Body of pancreas (tissue), 4 donors: ENCODE results near the gene ATP9B. TPM values are rescaled to one million over a fixed set of nuclear protein-coding genes. Genes with fewer than 3 reads are reported as not detected.

ENCODE experiments used
- ATAC-seq: fragments of 150-250 bp; one replicate; pipeline ENCODE4 v1.9.1; 2016
- DNase-seq, 4 donors: peaks; one replicate each; pipeline ENCODE4 v3.0.0-alpha.2; 2019
- H3K27ac ChIP-seq, 4 donors: fragments of 200-600 bp; sonication (generic); 1 replicate in 3 of 4; 2 replicates in 1 of 4; pipeline versions ENCODE4 v1.5.1 to v1.6.1; 2016 to 2019; ENCODE audit warnings: mild to moderate bottlenecking in 1 of 4, mixed read lengths in 1 of 4, moderate library complexity in 1 of 4
- H3K27me3 ChIP-seq, 2 donors: fragments of 200-600 bp; sonication (generic); one replicate each; pipeline ENCODE4 v1.6.0; 2016; ENCODE audit warnings: mild to moderate bottlenecking in 1 of 2
- H3K36me3 ChIP-seq, 2 donors: fragments of 200-600 bp; sonication (generic); replicated peaks in 1 of 2; 2 replicates each; pipeline ENCODE4 v1.5.1; 2016; ENCODE audit warnings: low read depth in 2 of 2; ENCODE audit not compliant: insufficient read depth in 1 of 2
- H3K4me1 ChIP-seq: fragments of 200-600 bp; sonication (generic); one replicate; pipeline ENCODE4 v1.6.0; 2016
- H3K4me3 ChIP-seq, 2 donors: fragments of 200-600 bp; sonication (generic); 1 replicate in 1 of 2; 2 replicates in 1 of 2; pipeline ENCODE4 v1.5.1; 2016 to 2019
- H3K9me3 ChIP-seq, 3 donors: fragments of 200-600 bp; sonication (generic); 1 replicate in 2 of 3; 2 replicates in 1 of 3; pipeline ENCODE4 v1.5.1; 2016
- POLR2A ChIP-seq, 3 donors: fragments of 450-650 bp; IDR thresholded peaks; one replicate each; pipeline ENCODE4 v1.6.1; 2016; ENCODE audit warnings: antibody characterized with exemption in 3 of 3, mild to moderate bottlenecking in 2 of 3
- WGBS, 2 donors: methylation state at CpG; one replicate each; pipeline ENCODE4 v1.1.5; 2017; 5-methylcytosine and 5-hydroxymethylcytosine counted together
- intact Hi-C: fragments of 100-400 bp; cut with DNase I; formaldehyde crosslinking; loops from one replicate; pipeline ENCODE4 v1.15.1; 2023
- total RNA-seq, 2 donors: library from RNA; depleted of rRNA; stranded (reverse); fragments of >200 nt; gene quantifications; one replicate each; pipeline ENCODE4 v1.1.0, GENCODE V29; 2016
- TF ChIP-seq, protein P1 (sequence below), 7 experiments: fragments of 450-650 bp in 4 of 7; fragments of 200-600 bp in 3 of 7; sonication (generic) in 3 of 7; IDR thresholded peaks; one replicate each; pipeline ENCODE4 v1.5.1; 2016 to 2019; ENCODE audit warnings: antibody characterized with exemption in 7 of 7

Gene ATP9B
- total RNA-seq, 2 donors from 2014 or later: 19.7 to 21.1 TPM

DNA sequence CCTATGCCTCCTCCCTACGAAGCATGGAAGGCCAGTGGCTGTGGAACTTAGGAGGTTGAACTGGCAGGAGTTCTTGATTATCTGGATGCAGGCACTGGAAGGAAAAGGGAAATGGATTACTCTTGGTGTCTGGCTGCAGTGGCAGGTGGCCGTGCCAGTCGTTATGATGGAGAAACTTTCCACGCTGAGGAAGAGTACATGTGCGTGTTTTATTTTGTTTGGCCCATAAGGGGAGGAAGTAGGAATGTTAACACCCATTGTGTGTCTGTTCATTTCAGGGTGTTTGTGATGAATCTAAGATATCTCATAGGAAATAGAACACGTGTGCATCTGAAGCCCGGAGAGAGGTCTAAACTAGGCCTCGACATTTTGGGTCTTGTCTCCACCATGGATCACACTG lies 203.7 kb downstream of the ATP9B start:
- H3K9me3 ChIP-seq: no peaks in the 10 kb centered on the region
- 90% methylated on average over 8 of the region's 8 CpGs for WGBS, 2 donors
- H3K27me3 ChIP-seq: no peaks in the 10 kb centered on the region
- no peak overlapping the region for H3K27ac ChIP-seq
- no peaks in the 10 kb centered on the region for H3K4me1 ChIP-seq
- ATAC-seq (no peak), DNase-seq (no peak)
- intact Hi-C loops: no loop called here
- H3K36me3 ChIP-seq: no peaks in the 10 kb centered on the region
- no peak overlapping the region for H3K4me3 ChIP-seq
- TF ChIP-seq, protein P1, sequence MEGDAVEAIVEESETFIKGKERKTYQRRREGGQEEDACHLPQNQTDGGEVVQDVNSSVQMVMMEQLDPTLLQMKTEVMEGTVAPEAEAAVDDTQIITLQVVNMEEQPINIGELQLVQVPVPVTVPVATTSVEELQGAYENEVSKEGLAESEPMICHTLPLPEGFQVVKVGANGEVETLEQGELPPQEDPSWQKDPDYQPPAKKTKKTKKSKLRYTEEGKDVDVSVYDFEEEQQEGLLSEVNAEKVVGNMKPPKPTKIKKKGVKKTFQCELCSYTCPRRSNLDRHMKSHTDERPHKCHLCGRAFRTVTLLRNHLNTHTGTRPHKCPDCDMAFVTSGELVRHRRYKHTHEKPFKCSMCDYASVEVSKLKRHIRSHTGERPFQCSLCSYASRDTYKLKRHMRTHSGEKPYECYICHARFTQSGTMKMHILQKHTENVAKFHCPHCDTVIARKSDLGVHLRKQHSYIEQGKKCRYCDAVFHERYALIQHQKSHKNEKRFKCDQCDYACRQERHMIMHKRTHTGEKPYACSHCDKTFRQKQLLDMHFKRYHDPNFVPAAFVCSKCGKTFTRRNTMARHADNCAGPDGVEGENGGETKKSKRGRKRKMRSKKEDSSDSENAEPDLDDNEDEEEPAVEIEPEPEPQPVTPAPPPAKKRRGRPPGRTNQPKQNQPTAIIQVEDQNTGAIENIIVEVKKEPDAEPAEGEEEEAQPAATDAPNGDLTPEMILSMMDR (IDR thresholded peaks at IDR 0.05): no peak
- no peak for TF ChIP-seq POLR2A (IDR thresholded peaks at IDR 0.05)

DNA sequence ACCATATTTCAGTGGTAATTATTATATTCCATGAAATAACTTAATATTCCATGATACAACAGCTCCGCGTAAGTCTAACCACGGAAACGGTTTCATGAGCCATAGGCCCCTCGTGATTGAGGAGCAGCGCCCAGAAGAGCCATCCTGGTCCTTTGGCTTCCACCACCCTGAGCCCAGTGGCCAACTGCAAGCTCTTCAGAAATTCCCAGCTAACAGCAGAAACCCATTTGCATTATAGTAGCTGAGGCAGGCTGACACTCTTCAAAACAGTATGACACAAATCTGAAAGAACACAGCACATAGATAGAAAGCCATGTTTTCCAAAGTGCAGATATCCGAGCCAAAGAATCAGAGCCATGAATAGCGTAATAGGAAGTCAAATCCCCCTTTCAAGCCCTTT lies 205.6 kb downstream of the ATP9B start:
- 93 to 94% methylated on average over 8 of the region's 8 CpGs for WGBS, 2 donors
- TF ChIP-seq POLR2A (IDR thresholded peaks at IDR 0.05): no peak
- TF ChIP-seq, protein P1 (IDR thresholded peaks at IDR 0.05): no peak
- ATAC-seq (no peak), DNase-seq (no peak)
- no peak overlapping the region for H3K4me3 ChIP-seq
- H3K27ac ChIP-seq: no peak overlapping the region
- no peaks in the 10 kb centered on the region for H3K9me3 ChIP-seq
- H3K27me3 ChIP-seq: no peaks in the 10 kb centered on the region
- no peaks in the 10 kb centered on the region for H3K4me1 ChIP-seq
- no peaks in the 10 kb centered on the region for H3K36me3 ChIP-seq
- intact Hi-C loops: no loop called here

DNA sequence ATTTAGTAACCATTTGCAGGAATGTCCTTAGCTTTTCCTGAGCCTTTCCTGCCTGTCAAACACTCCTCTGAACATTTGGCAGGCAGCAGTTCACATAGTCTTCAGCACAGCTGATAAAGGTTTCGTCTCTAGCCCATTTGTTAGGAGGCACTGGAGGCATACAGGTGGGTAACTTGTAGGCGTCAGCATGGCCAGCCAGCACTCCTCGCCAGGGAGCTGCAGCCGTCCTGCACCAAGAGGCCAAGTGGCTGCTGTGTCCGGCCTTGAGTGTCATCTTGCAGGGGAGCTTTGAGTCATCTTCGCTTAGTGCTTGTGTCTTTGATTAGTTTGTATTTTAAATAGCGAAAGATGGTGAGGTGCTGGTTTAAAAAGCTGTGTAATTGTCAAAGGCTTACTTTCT lies 206.3 kb downstream of the ATP9B start:
- no peak overlapping the region for H3K4me3 ChIP-seq
- H3K4me1 ChIP-seq: no peaks in the 10 kb centered on the region
- no peak for TF ChIP-seq POLR2A (IDR thresholded peaks at IDR 0.05)
- TF ChIP-seq, protein P1 (IDR thresholded peaks at IDR 0.05): no peak
- H3K9me3 ChIP-seq: no peaks in the 10 kb centered on the region
- H3K27me3 ChIP-seq: no peaks in the 10 kb centered on the region
- DNase-seq: no peak
- intact Hi-C loops: no loop called here
- no peaks in the 10 kb centered on the region for H3K36me3 ChIP-seq
- WGBS, 2 donors: 95 to 97% methylated on average over 7 of the region's 7 CpGs
- ATAC-seq: no peak
- H3K27ac ChIP-seq: no peak overlapping the region

DNA sequence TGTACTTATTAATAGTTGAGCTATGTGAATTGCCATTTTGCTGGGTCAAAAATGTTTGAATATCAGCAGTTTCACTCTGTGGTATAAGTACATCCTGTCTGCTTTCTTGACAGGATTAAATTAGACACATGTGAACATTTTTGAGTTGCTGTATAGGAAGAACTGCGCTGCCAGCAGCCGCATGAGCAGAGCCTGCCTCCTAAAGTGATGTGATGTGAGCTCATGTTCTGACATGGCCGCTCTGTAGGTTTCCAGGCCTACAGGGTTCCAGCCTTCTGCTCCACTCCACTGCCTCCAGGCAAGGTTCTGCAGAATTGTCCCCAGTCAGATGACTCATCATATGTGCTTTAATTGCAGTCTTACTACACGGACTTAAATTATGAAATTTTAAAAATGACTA lies 206.8 kb downstream of the ATP9B start:
- 73 to 85% methylated on average over 3 to 4 of the region's 4 CpGs for WGBS, 2 donors
- intact Hi-C loops: no loop called here
- Histone ChIP-seq H3K9me3 (no peaks in the 10 kb centered on the region), H3K36me3 (no peaks in the 10 kb centered on the region), H3K4me1 (no peaks in the 10 kb centered on the region), H3K4me3 (no peak overlapping the region), H3K27ac (no peak overlapping the region), H3K27me3 (no peaks in the 10 kb centered on the region)
- TF ChIP-seq, protein P1 (IDR thresholded peaks at IDR 0.05): no peak
- TF ChIP-seq POLR2A (IDR thresholded peaks at IDR 0.05): no peak
- ATAC-seq (no peak), DNase-seq (no peak)

DNA sequence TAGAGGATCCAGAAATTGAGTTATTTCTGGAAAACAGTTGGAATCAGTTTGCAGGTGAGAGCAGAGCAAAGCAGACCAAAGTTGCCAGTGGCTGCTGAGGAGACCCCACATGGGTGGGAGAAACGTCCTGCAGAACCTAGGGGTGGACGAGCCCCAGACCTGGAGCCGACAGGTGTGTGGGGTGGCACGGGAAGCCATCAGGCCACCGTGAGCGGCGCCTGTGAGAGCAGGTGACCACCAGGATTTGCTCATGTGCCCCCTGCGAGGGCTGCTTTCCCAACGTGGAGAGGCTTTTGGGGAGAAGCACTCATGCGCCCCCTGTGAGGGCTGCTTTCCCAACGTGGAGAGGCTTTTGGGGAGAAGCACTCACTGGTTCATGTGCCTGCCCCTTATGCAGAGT lies 209.7 kb downstream of the ATP9B start:
- WGBS, 2 donors: 87 to 92% methylated on average over 11 of the region's 11 CpGs
- intact Hi-C loops: no loop called here
- TF ChIP-seq, protein P1 (IDR thresholded peaks at IDR 0.05): no peak
- TF ChIP-seq POLR2A (IDR thresholded peaks at IDR 0.05): no peak

More for the DNA sequence above, 209.7 kb downstream of the ATP9B start:
- ATAC-seq: no peak
- no peaks in the 10 kb centered on the region for H3K36me3 ChIP-seq
- H3K4me3 ChIP-seq: no peak overlapping the region
- H3K4me1 ChIP-seq: no peaks in the 10 kb centered on the region
- H3K27ac ChIP-seq: no peak overlapping the region
- no peaks in the 10 kb centered on the region for H3K9me3 ChIP-seq
- DNase-seq: no peak
- H3K27me3 ChIP-seq: no peaks in the 10 kb centered on the region
